ENCODE data around the gene CRP. TPM values are rescaled to one million over a fixed set of nuclear protein-coding genes. Genes with fewer than 3 reads are reported as not detected.

Gene CRP
- total and polyA plus RNA-seq, 2 experiments from 2014 or later: not detected

GRCh38 chr1:159704481-159704880 lies 9.9 kb downstream of the CRP start:
- Histone ChIP-seq H3K27me3 (no peaks in the 10 kb centered on the region), H3K4me3 (no peak overlapping the region), H3K27ac (no peak overlapping the region), H2AFZ (no peak overlapping the region), H4K20me1 (ENCODE audit: insufficient read depth, poor library complexity, severe bottlenecking) (no peaks in the 10 kb centered on the region), H3K4me2 (no peak overlapping the region), H3K9me3 (ENCODE audit: low read depth) (peaks cover 3% of the 10 kb centered on the region), H3K79me2 (no peaks in the 10 kb centered on the region), H3K4me1 (ENCODE audit: insufficient read depth) (no peaks in the 10 kb centered on the region), H3K36me3 (replicated peaks; ENCODE audit: insufficient read depth, low read depth) (no peaks in the 10 kb centered on the region), H3K9me2 (replicated peaks; ENCODE audit: insufficient read depth) (no peaks in the 10 kb centered on the region)
- TF ChIP-seq EZH2 (IDR thresholded peaks at IDR 0.05; ENCODE audit: borderline replicate concordance) (no peak), EZH2phosphoT487 (IDR thresholded peaks at IDR 0.05; ENCODE audit: low read depth, severe bottlenecking, unreplicated experiment) (no peak), CTCF (IDR thresholded peaks at IDR 0.05; ENCODE audit: poor library complexity) (no peak)
- no peak for DNase-seq (ENCODE audit: low spot score)
- 19% methylated on average over 1 of the region's 1 CpG for WGBS (ENCODE audit: low lambda C conversion rate, missing lambda C conversion rate)

- no peaks in the 10 kb centered on the region for H3K9me2 ChIP-seq (replicated peaks; ENCODE audit: insufficient read depth)
- no peaks in the 10 kb centered on the region for H3K9me3 ChIP-seq (ENCODE audit: low read depth)
- no peak overlapping the region for H3K4me3 ChIP-seq
- H4K20me1 ChIP-seq (ENCODE audit: insufficient read depth, poor library complexity, severe bottlenecking): no peaks in the 10 kb centered on the region
- no peaks in the 10 kb centered on the region for H3K4me1 ChIP-seq (ENCODE audit: insufficient read depth)
- H3K4me2 ChIP-seq: no peak overlapping the region
- no peaks in the 10 kb centered on the region for H3K36me3 ChIP-seq (replicated peaks; ENCODE audit: insufficient read depth, low read depth)
- no peak for TF ChIP-seq EZH2 (IDR thresholded peaks at IDR 0.05; ENCODE audit: borderline replicate concordance)
- TF ChIP-seq EZH2phosphoT487 (IDR thresholded peaks at IDR 0.05; ENCODE audit: low read depth, severe bottlenecking, unreplicated experiment): no peak
- TF ChIP-seq CTCF (IDR thresholded peaks at IDR 0.05; ENCODE audit: poor library complexity): no peak
- H2AFZ ChIP-seq: no peak overlapping the region
- H3K27ac ChIP-seq: no peak overlapping the region
- 71% methylated on average over 7 of the region's 7 CpGs for WGBS (ENCODE audit: low lambda C conversion rate, missing lambda C conversion rate)
- no peaks in the 10 kb centered on the region for H3K79me2 ChIP-seq
- DNase-seq (ENCODE audit: low spot score): no peak
- no peaks in the 10 kb centered on the region for H3K27me3 ChIP-seq
Measured at GRCh38 chr1:159700312-159700711, 14.1 kb downstream of the CRP start.

GRCh38 chr1:159699653-159700052 lies 14.7 kb downstream of the CRP start:
- Histone ChIP-seq H3K27me3 (no peaks in the 10 kb centered on the region), H3K9me3 (ENCODE audit: low read depth) (no peaks in the 10 kb centered on the region), H3K79me2 (no peaks in the 10 kb centered on the region), H3K9me2 (replicated peaks; ENCODE audit: insufficient read depth) (no peaks in the 10 kb centered on the region), H3K27ac (no peak overlapping the region), H3K4me1 (ENCODE audit: insufficient read depth) (no peaks in the 10 kb centered on the region), H4K20me1 (ENCODE audit: insufficient read depth, poor library complexity, severe bottlenecking) (no peaks in the 10 kb centered on the region), H3K4me2 (no peak overlapping the region), H3K4me3 (no peak overlapping the region), H3K36me3 (replicated peaks; ENCODE audit: insufficient read depth, low read depth) (no peaks in the 10 kb centered on the region), H2AFZ (no peak overlapping the region)
- 29% methylated on average over 3 of the region's 3 CpGs for WGBS (ENCODE audit: low lambda C conversion rate, missing lambda C conversion rate)
- DNase-seq (ENCODE audit: low spot score): no peak
- TF ChIP-seq EZH2phosphoT487 (IDR thresholded peaks at IDR 0.05; ENCODE audit: low read depth, severe bottlenecking, unreplicated experiment) (no peak), CTCF (IDR thresholded peaks at IDR 0.05; ENCODE audit: poor library complexity) (no peak), EZH2 (IDR thresholded peaks at IDR 0.05; ENCODE audit: borderline replicate concordance) (no peak)

- no peaks in the 10 kb centered on the region for H3K9me3 ChIP-seq (ENCODE audit: low read depth)
- H3K36me3 ChIP-seq (replicated peaks; ENCODE audit: insufficient read depth, low read depth): no peaks in the 10 kb centered on the region
- H3K27me3 ChIP-seq: no peaks in the 10 kb centered on the region
- DNase-seq (ENCODE audit: low spot score): no peak
- H3K79me2 ChIP-seq: no peaks in the 10 kb centered on the region
- no peak overlapping the region for H3K27ac ChIP-seq
- H2AFZ ChIP-seq: no peak overlapping the region
- no peak overlapping the region for H3K4me2 ChIP-seq
- no peak overlapping the region for H3K4me3 ChIP-seq
- TF ChIP-seq EZH2phosphoT487 (IDR thresholded peaks at IDR 0.05; ENCODE audit: low read depth, severe bottlenecking, unreplicated experiment) (no peak), EZH2 (IDR thresholded peaks at IDR 0.05; ENCODE audit: borderline replicate concordance) (no peak), CTCF (IDR thresholded peaks at IDR 0.05; ENCODE audit: poor library complexity) (no peak)
- H3K9me2 ChIP-seq (replicated peaks; ENCODE audit: insufficient read depth): no peaks in the 10 kb centered on the region
- no peaks in the 10 kb centered on the region for H3K4me1 ChIP-seq (ENCODE audit: insufficient read depth)
- no peaks in the 10 kb centered on the region for H4K20me1 ChIP-seq (ENCODE audit: insufficient read depth, poor library complexity, severe bottlenecking)
Measured at GRCh38 chr1:159699246-159699645, 15.1 kb downstream of the CRP start.

Measured in hepatocyte (in vitro differentiated cells).